Measurements from ENCODE around the gene SCMH1.

The SCMH1 gene

GRCh38 chr1:41044187-41044586 is 197.9 kb downstream of the SCMH1 start:
- Histone ChIP-seq H3K9me2 (ENCODE audit: low read depth, low read length) (no peaks in the 10 kb centered on the region), H3K4me2 (ENCODE audit: low read length) (no peak overlapping the region), H3K9ac (ENCODE audit: low read length) (no peak overlapping the region), H3K4me1 (ENCODE audit: insufficient read depth, low read length, severe bottlenecking) (no peaks in the 10 kb centered on the region), H3K79me2 (ENCODE audit: insufficient read depth, low read length) (no peaks in the 10 kb centered on the region), H3K36me3 (ENCODE audit: insufficient read depth, low read length) (peaks cover 16% of the 10 kb centered on the region), H4K20me1 (ENCODE audit: insufficient read depth, low read length) (no peaks in the 10 kb centered on the region), H3K4me3 (ENCODE audit: low read depth, low read length, poor library complexity, severe bottlenecking) (no peak overlapping the region), H3K9me3 (ENCODE audit: low read length) (no peaks in the 10 kb centered on the region), H3K27me3 (ENCODE audit: insufficient read depth, low read length) (no peaks in the 10 kb centered on the region), H3F3A (ENCODE audit: insufficient read depth, low read length) (no peaks in the 10 kb centered on the region), H3K27ac (ENCODE audit: low read depth, low read length, poor library complexity, severe bottlenecking) (no peak overlapping the region), H2AFZ (ENCODE audit: low read length) (no peak overlapping the region)
- TF ChIP-seq CTCF (IDR thresholded peaks at IDR 0.05; ENCODE audit: low read length): no peak

- no peak overlapping the region for H3K9ac ChIP-seq (ENCODE audit: low read length)
- no peak overlapping the region for H3K4me3 ChIP-seq (ENCODE audit: low read depth, low read length, poor library complexity, severe bottlenecking)
- peaks cover 27% of the 10 kb centered on the region for H3K36me3 ChIP-seq (ENCODE audit: insufficient read depth, low read length)
- no peak overlapping the region for H3K27ac ChIP-seq (ENCODE audit: low read depth, low read length, poor library complexity, severe bottlenecking)
- TF ChIP-seq CTCF (IDR thresholded peaks at IDR 0.05; ENCODE audit: low read length) (no peak), EZH2 (IDR thresholded peaks at IDR 0.05; ENCODE audit: borderline replicate concordance, low read length) (no peak)
- H4K20me1 ChIP-seq (ENCODE audit: insufficient read depth, low read length): no peaks in the 10 kb centered on the region
- no peak overlapping the region for H3K4me2 ChIP-seq (ENCODE audit: low read length)
- H3K9me3 ChIP-seq (ENCODE audit: low read length): no peaks in the 10 kb centered on the region
- no peak overlapping the region for H2AFZ ChIP-seq (ENCODE audit: low read length)
- no peaks in the 10 kb centered on the region for H3K9me2 ChIP-seq (ENCODE audit: low read depth, low read length)
- no peaks in the 10 kb centered on the region for H3K27me3 ChIP-seq (ENCODE audit: insufficient read depth, low read length)
- no peaks in the 10 kb centered on the region for H3K79me2 ChIP-seq (ENCODE audit: insufficient read depth, low read length)
- H3K4me1 ChIP-seq (ENCODE audit: insufficient read depth, low read length, severe bottlenecking): no peaks in the 10 kb centered on the region
- no peaks in the 10 kb centered on the region for H3F3A ChIP-seq (ENCODE audit: insufficient read depth, low read length)
Measured at GRCh38 chr1:41041614-41042270, 200.4 kb downstream of the SCMH1 start.

- Histone ChIP-seq H3K27ac (ENCODE audit: low read depth, low read length, poor library complexity, severe bottlenecking) (no peak overlapping the region), H3K9me2 (ENCODE audit: low read depth, low read length) (no peaks in the 10 kb centered on the region), H3K4me1 (ENCODE audit: insufficient read depth, low read length, severe bottlenecking) (no peaks in the 10 kb centered on the region), H3K9ac (ENCODE audit: low read length) (no peak overlapping the region), H3K9me3 (ENCODE audit: low read length) (no peaks in the 10 kb centered on the region), H3K36me3 (ENCODE audit: insufficient read depth, low read length) (peaks cover 30% of the 10 kb centered on the region; the same call in 1 of the 2 replicates), H3K79me2 (ENCODE audit: insufficient read depth, low read length) (no peaks in the 10 kb centered on the region), H3K27me3 (ENCODE audit: insufficient read depth, low read length) (no peaks in the 10 kb centered on the region), H3K4me2 (ENCODE audit: low read length) (no peak overlapping the region), H2AFZ (ENCODE audit: low read length) (no peak overlapping the region), H3F3A (ENCODE audit: insufficient read depth, low read length) (no peaks in the 10 kb centered on the region), H4K20me1 (ENCODE audit: insufficient read depth, low read length) (no peaks in the 10 kb centered on the region), H3K4me3 (ENCODE audit: low read depth, low read length, poor library complexity, severe bottlenecking) (no peak overlapping the region)
- no peak for TF ChIP-seq EZH2 (IDR thresholded peaks at IDR 0.05; ENCODE audit: borderline replicate concordance, low read length)
- no peak for TF ChIP-seq CTCF (IDR thresholded peaks at IDR 0.05; ENCODE audit: low read length)
Measured at GRCh38 chr1:41038110-41038509, 204.0 kb downstream of the SCMH1 start.
